HEK293 (cell line): Measurements from ENCODE around the gene POU2F2.

Experiments
- KLF16 ChIP-seq: fragments of 450-650 bp; formaldehyde crosslinking; IDR thresholded peaks from 2 replicates; pipeline ENCODE4 v1.5.1; 2017; ENCODE audit warnings: missing biosample characterization, missing genetic modification characterization
- KLF7 ChIP-seq: fragments of 450-650 bp; formaldehyde crosslinking; IDR thresholded peaks from 2 replicates; pipeline ENCODE4 v1.5.1; 2016; ENCODE audit warnings: missing biosample characterization, missing genetic modification characterization, borderline replicate concordance
- ZBTB17 ChIP-seq: fragments of 450-650 bp; formaldehyde crosslinking; IDR thresholded peaks from 2 replicates; pipeline ENCODE4 v1.5.1; 2016; ENCODE audit warnings: missing biosample characterization, missing genetic modification characterization
- ZBTB7A ChIP-seq: fragments of 450-650 bp; formaldehyde crosslinking; IDR thresholded peaks from 2 replicates; pipeline ENCODE4 v1.5.1; 2016; ENCODE audit warnings: low read depth, missing biosample characterization, missing genetic modification characterization
- ZNF148 ChIP-seq: fragments of 450-650 bp; formaldehyde crosslinking; IDR thresholded peaks from 2 replicates; pipeline ENCODE4 v1.5.0; 2017; ENCODE audit warnings: missing biosample characterization, missing genetic modification characterization, borderline replicate concordance
- ZNF16 ChIP-seq: fragments of 450-650 bp; formaldehyde crosslinking; IDR thresholded peaks from 2 replicates; pipeline ENCODE4 v1.5.1; 2016; ENCODE audit warnings: low read depth, missing biosample characterization, missing genetic modification characterization
- ZNF2 ChIP-seq: fragments of 450-650 bp; formaldehyde crosslinking; IDR thresholded peaks from 2 replicates; pipeline ENCODE4 v1.5.1; 2016; ENCODE audit warnings: missing biosample characterization, missing genetic modification characterization
- ZNF239 ChIP-seq: fragments of 450-650 bp; formaldehyde crosslinking; IDR thresholded peaks from 2 replicates; pipeline ENCODE4 v1.5.1; 2016; ENCODE audit warnings: missing biosample characterization, missing genetic modification characterization
- ZNF266 ChIP-seq: fragments of 450-650 bp; formaldehyde crosslinking; IDR thresholded peaks from 2 replicates; pipeline ENCODE4 v1.5.1; 2016; ENCODE audit warnings: missing biosample characterization, missing genetic modification characterization, low read depth
- ZNF324 ChIP-seq: fragments of 450-650 bp; formaldehyde crosslinking; IDR thresholded peaks from 2 replicates; pipeline ENCODE4 v1.5.1; 2016; ENCODE audit warnings: missing biosample characterization, missing genetic modification characterization
- ZNF335 ChIP-seq: fragments of 450-650 bp; formaldehyde crosslinking; conservative IDR thresholded peaks from 2 replicates; pipeline ENCODE4 v1.5.1; 2016; ENCODE audit warnings: missing biosample characterization, missing genetic modification characterization
- ZNF341 ChIP-seq: fragments of 450-650 bp; formaldehyde crosslinking; IDR thresholded peaks from 2 replicates; pipeline ENCODE4; 2016; ENCODE audit warnings: low read depth, missing biosample characterization, missing genetic modification characterization
- ZNF354C ChIP-seq: fragments of 450-650 bp; formaldehyde crosslinking; IDR thresholded peaks from 2 replicates; pipeline ENCODE4 v1.5.1; 2016; ENCODE audit warnings: missing biosample characterization, missing genetic modification characterization, low read depth, borderline replicate concordance
- ZNF404 ChIP-seq: fragments of 450-650 bp; formaldehyde crosslinking; IDR thresholded peaks from 2 replicates; pipeline ENCODE4 v1.5.1; 2017; ENCODE audit warnings: missing biosample characterization, missing genetic modification characterization
- ZNF530 ChIP-seq: fragments of 450-650 bp; formaldehyde crosslinking; IDR thresholded peaks from 2 replicates; pipeline ENCODE4 v1.5.1; 2016; ENCODE audit warnings: low read depth, missing biosample characterization, missing genetic modification characterization
- ZNF549 ChIP-seq: fragments of 450-650 bp; IDR thresholded peaks from 2 replicates; pipeline ENCODE4 v1.5.1; 2018; ENCODE audit warnings: missing biosample characterization, missing genetic modification characterization, mild to moderate bottlenecking, inconsistent platforms, moderate library complexity
- ZNF580 ChIP-seq: fragments of 450-650 bp; formaldehyde crosslinking; IDR thresholded peaks from 2 replicates; pipeline ENCODE4 v1.5.1; 2016; ENCODE audit warnings: missing biosample characterization, missing genetic modification characterization
- ZNF596 ChIP-seq: fragments of 450-650 bp; IDR thresholded peaks from 2 replicates; pipeline ENCODE4 v1.5.0; 2018; ENCODE audit warnings: missing biosample characterization, mild to moderate bottlenecking, missing genetic modification characterization, moderate library complexity
- ZNF639 ChIP-seq: fragments of 450-650 bp; formaldehyde crosslinking; IDR thresholded peaks from 2 replicates; pipeline ENCODE4 v1.5.1; 2016; ENCODE audit warnings: missing biosample characterization, missing genetic modification characterization
- ZNF660 ChIP-seq: fragments of 450-650 bp; IDR thresholded peaks from 2 replicates; pipeline ENCODE4 v1.5.1; 2018; ENCODE audit warnings: missing biosample characterization, mild to moderate bottlenecking, missing genetic modification characterization
- ZNF707 ChIP-seq: fragments of 450-650 bp; formaldehyde crosslinking; IDR thresholded peaks from 2 replicates; pipeline ENCODE4 v1.5.1; 2016; ENCODE audit warnings: missing biosample characterization, missing genetic modification characterization
- ZNF76 ChIP-seq: fragments of 450-650 bp; formaldehyde crosslinking; IDR thresholded peaks from 2 replicates; pipeline ENCODE4; 2016; ENCODE audit warnings: low read depth, missing biosample characterization, missing genetic modification characterization, borderline replicate concordance
- ZSCAN30 ChIP-seq: fragments of 450-650 bp; IDR thresholded peaks from 2 replicates; pipeline ENCODE4 v1.5.1; 2018; ENCODE audit warnings: missing biosample characterization, mild to moderate bottlenecking, missing genetic modification characterization, moderate library complexity
- ZSCAN4 ChIP-seq: fragments of 450-650 bp; formaldehyde crosslinking; IDR thresholded peaks from 2 replicates; pipeline ENCODE4 v1.5.1; 2017; ENCODE audit warnings: missing biosample characterization, missing genetic modification characterization
- ZXDB ChIP-seq: fragments of 450-650 bp; formaldehyde crosslinking; IDR thresholded peaks from 2 replicates; pipeline ENCODE4 v1.5.1; 2016; ENCODE audit warnings: missing biosample characterization, missing genetic modification characterization
- TF ChIP-seq, protein P1 (sequence below): fragments of 450-650 bp; formaldehyde crosslinking; IDR thresholded peaks from 2 replicates; pipeline ENCODE4 v1.5.1; 2016; ENCODE audit warnings: missing biosample characterization, missing genetic modification characterization
- TF ChIP-seq, protein P2 (sequence below): fragments of 450-650 bp; formaldehyde crosslinking; IDR thresholded peaks from 2 replicates; pipeline ENCODE4 v1.5.1; 2016; ENCODE audit warnings: missing biosample characterization, missing genetic modification characterization, low read depth
- TF ChIP-seq, protein P3 (sequence below): fragments of 450-650 bp; formaldehyde crosslinking; IDR thresholded peaks from 2 replicates; pipeline ENCODE4 v1.5.1; 2016; ENCODE audit warnings: missing biosample characterization, missing genetic modification characterization

Gene POU2F2

GRCh38 chr19:42175952-42176648 lies 43.9 kb upstream of the POU2F2 start (continued):
- no peak for TF ChIP-seq ZNF354C (tag by site-specific recombination)
- TF ChIP-seq ZNF707 (tag by site-specific recombination), result no peak
- TF ChIP-seq ZNF580 (tag by site-specific recombination), result no peak
- TF ChIP-seq KLF7 (tag by site-specific recombination), result no peak
- TF ChIP-seq, protein P1, sequence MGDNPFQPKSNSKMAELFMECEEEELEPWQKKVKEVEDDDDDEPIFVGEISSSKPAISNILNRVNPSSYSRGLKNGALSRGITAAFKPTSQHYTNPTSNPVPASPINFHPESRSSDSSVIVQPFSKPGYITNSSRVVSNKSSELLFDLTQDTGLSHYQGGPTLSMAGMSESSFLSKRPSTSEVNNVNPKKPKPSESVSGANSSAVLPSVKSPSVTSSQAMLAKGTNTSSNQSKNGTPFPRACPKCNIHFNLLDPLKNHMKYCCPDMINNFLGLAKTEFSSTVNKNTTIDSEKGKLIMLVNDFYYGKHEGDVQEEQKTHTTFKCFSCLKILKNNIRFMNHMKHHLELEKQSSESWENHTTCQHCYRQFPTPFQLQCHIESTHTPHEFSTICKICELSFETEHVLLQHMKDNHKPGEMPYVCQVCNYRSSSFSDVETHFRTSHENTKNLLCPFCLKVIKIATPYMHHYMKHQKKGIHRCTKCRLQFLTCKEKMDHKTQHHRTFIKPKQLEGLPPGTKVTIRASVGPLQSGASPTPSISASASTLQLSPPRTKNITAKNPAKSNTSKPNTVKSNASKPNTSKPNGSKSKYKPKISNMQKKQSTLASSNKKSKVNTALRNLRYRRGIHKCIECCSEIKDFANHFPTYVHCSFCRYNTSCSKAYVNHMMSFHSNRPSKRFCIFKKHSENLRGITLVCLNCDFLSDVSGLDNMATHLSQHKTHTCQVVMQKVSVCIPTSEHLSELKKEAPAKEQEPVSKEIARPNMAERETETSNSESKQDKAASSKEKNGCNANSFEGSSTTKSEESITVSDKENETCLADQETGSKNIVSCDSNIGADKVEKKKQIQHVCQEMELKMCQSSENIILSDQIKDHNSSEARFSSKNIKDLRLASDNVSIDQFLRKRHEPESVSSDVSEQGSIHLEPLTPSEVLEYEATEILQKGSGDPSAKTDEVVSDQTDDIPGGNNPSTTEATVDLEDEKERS (tag by site-specific recombination), result no peak
- TF ChIP-seq ZNF148, result no peak
- TF ChIP-seq ZBTB17 (tag by site-specific recombination), result peak; percentile 100
- TF ChIP-seq ZNF239 (tag by site-specific recombination), result no peak
- TF ChIP-seq ZNF2, result no peak
- no peak for TF ChIP-seq ZNF639 (tag by site-specific recombination)
- TF ChIP-seq ZSCAN4 (tag by site-specific recombination), result 0 out of 2 replicates have a peak, but pooled peaks have one; percentile 9
- TF ChIP-seq ZNF596 (tag by site-specific recombination), result peak; percentile 32; the same call in 1 of the 2 replicates
- no peak for TF ChIP-seq ZNF76 (tag by site-specific recombination)
- 0 out of 2 replicates have a peak, but pooled peaks have one; percentile 49 for TF ChIP-seq ZBTB7A
- TF ChIP-seq, protein P2, sequence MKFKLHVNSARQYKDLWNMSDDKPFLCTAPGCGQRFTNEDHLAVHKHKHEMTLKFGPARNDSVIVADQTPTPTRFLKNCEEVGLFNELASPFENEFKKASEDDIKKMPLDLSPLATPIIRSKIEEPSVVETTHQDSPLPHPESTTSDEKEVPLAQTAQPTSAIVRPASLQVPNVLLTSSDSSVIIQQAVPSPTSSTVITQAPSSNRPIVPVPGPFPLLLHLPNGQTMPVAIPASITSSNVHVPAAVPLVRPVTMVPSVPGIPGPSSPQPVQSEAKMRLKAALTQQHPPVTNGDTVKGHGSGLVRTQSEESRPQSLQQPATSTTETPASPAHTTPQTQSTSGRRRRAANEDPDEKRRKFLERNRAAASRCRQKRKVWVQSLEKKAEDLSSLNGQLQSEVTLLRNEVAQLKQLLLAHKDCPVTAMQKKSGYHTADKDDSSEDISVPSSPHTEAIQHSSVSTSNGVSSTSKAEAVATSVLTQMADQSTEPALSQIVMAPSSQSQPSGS, result no peak
- peak; percentile 60; the same call in 1 of the 2 replicates for TF ChIP-seq KLF16
- TF ChIP-seq, protein P3, sequence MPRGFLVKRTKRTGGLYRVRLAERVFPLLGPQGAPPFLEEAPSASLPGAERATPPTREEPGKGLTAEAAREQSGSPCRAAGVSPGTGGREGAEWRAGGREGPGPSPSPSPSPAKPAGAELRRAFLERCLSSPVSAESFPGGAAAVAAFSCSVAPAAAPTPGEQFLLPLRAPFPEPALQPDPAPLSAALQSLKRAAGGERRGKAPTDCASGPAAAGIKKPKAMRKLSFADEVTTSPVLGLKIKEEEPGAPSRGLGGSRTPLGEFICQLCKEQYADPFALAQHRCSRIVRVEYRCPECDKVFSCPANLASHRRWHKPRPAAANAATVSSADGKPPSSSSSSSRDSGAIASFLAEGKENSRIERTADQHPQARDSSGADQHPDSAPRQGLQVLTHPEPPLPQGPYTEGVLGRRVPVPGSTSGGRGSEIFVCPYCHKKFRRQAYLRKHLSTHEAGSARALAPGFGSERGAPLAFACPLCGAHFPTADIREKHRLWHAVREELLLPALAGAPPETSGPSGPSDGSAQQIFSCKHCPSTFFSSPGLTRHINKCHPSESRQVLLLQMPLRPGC, result no peak
- TF ChIP-seq ZNF404 (tag by site-specific recombination), result no peak
- TF ChIP-seq ZNF335, result peak; percentile 94
- TF ChIP-seq ZSCAN30, result no peak
- TF ChIP-seq ZNF530, result no peak
- TF ChIP-seq ZNF266 (tag by site-specific recombination), result no peak
- no peak for TF ChIP-seq ZNF324 (tag by site-specific recombination)
- no peak for TF ChIP-seq ZNF549 (tag by site-specific recombination)
- no peak for TF ChIP-seq ZNF16 (tag by site-specific recombination)
- no peak for TF ChIP-seq ZNF660 (tag by site-specific recombination)
- no peak for TF ChIP-seq ZXDB (tag by site-specific recombination)
- no peak for TF ChIP-seq ZNF341
